AG08396 (cell line): ENCODE results near the gene NUTM2D.
"Not testable (repeated sequence)": the region's sequence is repeated elsewhere in the genome, so short reads cannot be mapped to it uniquely, and the experiment has no call there.

Experiments
- DNase-seq: peaks from one replicate; pipeline ENCODE4 v3.0.0; 2012; ENCODE audit warnings: low spot score, mixed read lengths

The NUTM2D gene

GRCh38 chr10:87374091-87374490 lies 16.5 kb downstream of the NUTM2D start:
- DNase-seq = not testable (repeated sequence)

GRCh38 chr10:87379115-87379514 lies 21.6 kb downstream of the NUTM2D start:
- DNase-seq = not testable (repeated sequence)

- not testable (repeated sequence) for DNase-seq
Observed at GRCh38 chr10:87383149-87383857, 25.8 kb downstream of the NUTM2D start.

- not testable (repeated sequence) for DNase-seq
Observed at GRCh38 chr10:87384283-87384682, 26.7 kb downstream of the NUTM2D start.

- DNase-seq = not testable (repeated sequence)
Observed at GRCh38 chr10:87385762-87386360, 28.3 kb downstream of the NUTM2D start.

- DNase-seq = not testable (repeated sequence)
Observed at GRCh38 chr10:87391360-87391759, 33.8 kb downstream of the NUTM2D start.

GRCh38 chr10:87396206-87396605 lies 38.7 kb downstream of the NUTM2D start:
- not testable (repeated sequence) for DNase-seq

- DNase-seq = not testable (repeated sequence)
Observed at GRCh38 chr10:87398436-87398835, 40.9 kb downstream of the NUTM2D start.

- DNase-seq = not testable (repeated sequence)
Observed at GRCh38 chr10:87407516-87408467, 50.2 kb downstream of the NUTM2D start.

- not testable (repeated sequence) for DNase-seq
Observed at GRCh38 chr10:87413921-87414320, 56.4 kb downstream of the NUTM2D start.
